ENCODE results near the gene NDUFAF8.

GRCh38 chr17:81193051-81193410, 46.1 kb upstream of the NDUFAF8 start:
- TF ChIP-seq CTCF (IDR thresholded peaks at IDR 0.05) (no peak), EZH2 (IDR thresholded peaks at IDR 0.05; ENCODE audit: borderline replicate concordance, insufficient read depth, low read depth, low read length, poor library complexity, severe bottlenecking) (no peak)

Data from B cell (primary cell).